Measurements from ENCODE around the gene MGLL. TPM values are rescaled to one million over a fixed set of nuclear protein-coding genes. Genes with fewer than 3 reads are reported as not detected.

MGLL gene
- total RNA-seq, 1 donor from 2014 or later = 0.97 TPM

DNA sequence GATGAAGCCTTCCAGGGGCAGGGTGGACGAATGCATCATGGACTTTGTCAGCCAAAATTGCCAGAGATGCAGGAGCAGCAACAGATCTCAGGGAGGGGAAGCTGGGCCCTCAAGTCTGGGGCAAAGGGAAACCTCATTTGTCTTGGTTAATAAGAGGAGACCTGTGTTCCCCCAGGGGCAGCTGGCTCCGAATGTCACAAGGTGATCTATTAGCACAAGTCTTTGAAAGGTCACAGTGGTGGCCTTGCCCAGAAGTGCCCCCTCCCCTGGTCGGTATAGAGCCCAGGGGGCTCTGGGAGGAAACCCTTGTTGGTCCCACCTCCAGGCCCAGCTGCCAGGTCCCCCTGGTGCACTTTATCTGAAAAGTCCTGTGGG lies 103.4 kb downstream of the MGLL start:
- H3K4me1 Mint-ChIP-seq (ENCODE audit: unreplicated experiment) = peaks cover 32% of the 10 kb centered on the region
- H3K27me3 Mint-ChIP-seq (ENCODE audit: unreplicated experiment) = no peaks in the 10 kb centered on the region

DNA sequence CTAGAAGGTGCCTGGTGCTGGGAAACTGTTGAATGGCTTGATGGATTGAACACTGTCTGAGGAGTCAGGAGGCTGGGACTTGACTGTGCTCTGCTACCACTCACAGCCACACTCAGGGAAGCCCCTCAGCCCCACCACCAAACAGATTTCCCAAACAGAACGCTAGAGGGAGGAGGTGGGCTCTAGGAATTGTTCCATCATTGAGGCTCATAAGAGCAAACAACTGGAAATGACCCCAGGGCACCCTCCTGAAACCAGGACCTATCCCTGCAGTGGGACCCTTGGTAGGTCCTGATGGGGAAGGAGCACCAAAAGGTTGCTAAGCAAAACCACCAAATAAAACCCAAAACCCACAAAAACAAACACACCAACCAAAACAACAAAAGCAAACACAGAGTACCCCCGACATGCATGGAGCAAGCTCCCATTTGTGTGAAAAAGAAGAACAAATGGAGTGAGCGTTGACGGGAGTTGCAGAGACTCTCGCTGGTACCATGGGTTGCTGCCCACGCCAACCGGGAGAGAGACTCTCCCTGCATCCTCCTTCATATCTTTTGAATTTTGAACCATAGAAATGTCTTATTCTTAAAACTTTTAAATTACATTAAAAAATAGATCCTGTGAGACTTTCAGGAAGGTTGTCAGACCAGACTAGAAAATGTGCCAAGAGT lies 103.9 kb downstream of the MGLL start:
- no peak overlapping the region for H3K27ac Mint-ChIP-seq (ENCODE audit: unreplicated experiment)
- no peaks in the 10 kb centered on the region for H3K27me3 Mint-ChIP-seq (ENCODE audit: unreplicated experiment)

More for the DNA sequence above, 103.4 kb downstream of the MGLL start:
- H3K4me3 Mint-ChIP-seq (ENCODE audit: unreplicated experiment) = no peak overlapping the region
- no peaks in the 10 kb centered on the region for H3K36me3 Mint-ChIP-seq (ENCODE audit: low read depth, unreplicated experiment)
- no peak for DNase-seq (ENCODE audit: low spot score)
- no peak overlapping the region for H3K27ac Mint-ChIP-seq (ENCODE audit: unreplicated experiment)
- TF ChIP-seq, protein P1, sequence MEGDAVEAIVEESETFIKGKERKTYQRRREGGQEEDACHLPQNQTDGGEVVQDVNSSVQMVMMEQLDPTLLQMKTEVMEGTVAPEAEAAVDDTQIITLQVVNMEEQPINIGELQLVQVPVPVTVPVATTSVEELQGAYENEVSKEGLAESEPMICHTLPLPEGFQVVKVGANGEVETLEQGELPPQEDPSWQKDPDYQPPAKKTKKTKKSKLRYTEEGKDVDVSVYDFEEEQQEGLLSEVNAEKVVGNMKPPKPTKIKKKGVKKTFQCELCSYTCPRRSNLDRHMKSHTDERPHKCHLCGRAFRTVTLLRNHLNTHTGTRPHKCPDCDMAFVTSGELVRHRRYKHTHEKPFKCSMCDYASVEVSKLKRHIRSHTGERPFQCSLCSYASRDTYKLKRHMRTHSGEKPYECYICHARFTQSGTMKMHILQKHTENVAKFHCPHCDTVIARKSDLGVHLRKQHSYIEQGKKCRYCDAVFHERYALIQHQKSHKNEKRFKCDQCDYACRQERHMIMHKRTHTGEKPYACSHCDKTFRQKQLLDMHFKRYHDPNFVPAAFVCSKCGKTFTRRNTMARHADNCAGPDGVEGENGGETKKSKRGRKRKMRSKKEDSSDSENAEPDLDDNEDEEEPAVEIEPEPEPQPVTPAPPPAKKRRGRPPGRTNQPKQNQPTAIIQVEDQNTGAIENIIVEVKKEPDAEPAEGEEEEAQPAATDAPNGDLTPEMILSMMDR (IDR thresholded peaks at IDR 0.05; ENCODE audit: unreplicated experiment) = no peak
- no peaks in the 10 kb centered on the region for H3K9me3 Mint-ChIP-seq (ENCODE audit: unreplicated experiment)

DNA sequence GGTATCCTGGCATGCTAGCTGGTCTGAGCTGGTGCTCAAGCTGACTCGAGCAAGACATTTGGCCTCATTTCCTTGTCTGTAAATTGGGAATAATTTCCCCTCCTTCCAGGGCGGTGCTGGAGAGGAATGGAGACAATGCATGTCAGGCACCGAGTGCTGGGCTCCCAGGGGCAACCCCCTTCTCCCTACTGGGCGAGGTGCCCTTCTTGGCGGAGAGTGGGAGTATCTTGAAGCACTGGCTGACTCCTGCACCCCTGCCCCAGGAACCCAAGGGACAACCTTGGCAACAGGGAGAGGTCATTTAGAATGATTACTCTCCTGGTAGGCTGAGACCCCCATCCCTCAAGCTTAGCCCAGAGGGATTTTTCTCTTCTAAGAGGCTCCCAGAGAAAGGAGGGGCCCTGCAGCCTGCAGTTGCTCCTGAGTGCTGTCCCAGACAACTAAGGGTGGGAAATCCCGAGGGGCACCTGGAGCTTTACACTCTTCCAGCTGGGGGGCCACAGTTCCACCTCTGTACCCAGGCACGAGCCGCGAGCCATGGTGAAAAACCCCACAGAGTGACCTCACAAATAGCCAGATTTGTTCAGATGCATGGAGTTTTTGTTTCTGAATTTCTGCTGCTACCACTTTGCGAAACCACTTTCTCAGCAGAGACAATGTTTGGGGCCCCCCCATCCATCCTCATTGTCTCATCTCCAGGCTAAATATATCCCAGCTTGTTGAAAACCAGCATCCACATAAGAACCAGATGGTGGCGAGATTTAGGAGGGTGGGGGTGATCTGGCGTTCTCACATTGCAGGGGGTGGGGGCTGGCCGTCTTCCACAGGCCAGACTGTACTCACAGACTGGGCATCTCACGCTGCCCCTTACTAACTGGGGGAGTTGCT lies 104.7 kb downstream of the MGLL start:
- Mint-ChIP-seq H3K27ac (ENCODE audit: unreplicated experiment) (no peak overlapping the region), H3K9me3 (ENCODE audit: unreplicated experiment) (no peaks in the 10 kb centered on the region), H3K4me3 (ENCODE audit: unreplicated experiment) (no peak overlapping the region), H3K27me3 (ENCODE audit: unreplicated experiment) (no peaks in the 10 kb centered on the region), H3K36me3 (ENCODE audit: low read depth, unreplicated experiment) (no peaks in the 10 kb centered on the region), H3K4me1 (ENCODE audit: unreplicated experiment) (peaks cover 45% of the 10 kb centered on the region)
- no peak for DNase-seq (ENCODE audit: low spot score)
- TF ChIP-seq, protein P1 (IDR thresholded peaks at IDR 0.05; ENCODE audit: unreplicated experiment) = no peak

More for the DNA sequence above, 103.9 kb downstream of the MGLL start:
- no peak for DNase-seq (ENCODE audit: low spot score)
- Mint-ChIP-seq H3K36me3 (ENCODE audit: low read depth, unreplicated experiment) (no peaks in the 10 kb centered on the region), H3K9me3 (ENCODE audit: unreplicated experiment) (no peaks in the 10 kb centered on the region), H3K4me3 (ENCODE audit: unreplicated experiment) (no peak overlapping the region), H3K4me1 (ENCODE audit: unreplicated experiment) (peaks cover 37% of the 10 kb centered on the region)
- TF ChIP-seq, protein P1 (IDR thresholded peaks at IDR 0.05; ENCODE audit: unreplicated experiment) = no peak

DNA sequence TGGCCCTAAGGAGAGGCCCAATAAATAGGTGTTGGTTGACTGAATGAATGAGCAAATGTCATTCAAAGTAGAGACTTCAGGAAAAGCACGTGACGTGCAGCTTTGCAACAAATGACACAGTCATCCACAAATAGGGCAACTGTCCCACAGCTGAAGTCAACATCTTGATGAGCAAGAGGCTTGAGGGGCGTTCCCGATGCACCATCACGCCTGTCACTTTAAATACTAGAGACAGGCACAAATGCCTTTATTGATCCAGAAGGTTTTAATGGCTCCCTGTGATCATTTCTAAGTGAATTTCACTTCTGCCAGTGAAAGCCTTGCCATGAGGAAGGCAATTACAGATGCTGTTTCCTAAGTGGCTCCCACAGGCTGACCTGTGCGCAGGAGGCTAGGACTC lies 105.9 kb downstream of the MGLL start:
- Mint-ChIP-seq H3K4me3 (ENCODE audit: unreplicated experiment) (no peak overlapping the region), H3K36me3 (ENCODE audit: low read depth, unreplicated experiment) (no peaks in the 10 kb centered on the region), H3K4me1 (ENCODE audit: unreplicated experiment) (peaks cover 48% of the 10 kb centered on the region), H3K27ac (ENCODE audit: unreplicated experiment) (no peak overlapping the region), H3K9me3 (ENCODE audit: unreplicated experiment) (no peaks in the 10 kb centered on the region), H3K27me3 (ENCODE audit: unreplicated experiment) (no peaks in the 10 kb centered on the region)
- no peak for DNase-seq (ENCODE audit: low spot score)
- TF ChIP-seq, protein P1 (IDR thresholded peaks at IDR 0.05; ENCODE audit: unreplicated experiment) = no peak

DNA sequence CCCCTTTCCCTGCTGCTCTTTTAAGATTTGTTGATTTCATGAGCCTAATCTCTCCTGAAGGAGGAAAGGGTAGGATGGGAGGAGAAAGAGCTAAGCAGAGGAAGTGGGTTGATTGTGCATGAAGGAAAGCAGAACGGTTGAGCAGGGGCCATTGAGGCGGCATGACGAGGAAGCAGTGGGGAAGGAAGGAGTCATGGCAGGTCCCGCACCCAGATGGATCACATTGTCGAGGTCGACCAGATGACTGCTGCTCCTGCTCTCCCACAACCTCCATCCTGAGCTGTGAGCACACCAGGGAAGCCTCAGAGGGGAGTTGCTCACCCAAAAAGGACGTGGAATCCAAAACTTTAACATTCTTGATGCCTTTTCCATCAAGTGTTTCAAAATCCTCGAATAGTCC lies 106.8 kb downstream of the MGLL start:
- H3K4me3 Mint-ChIP-seq (ENCODE audit: unreplicated experiment) = no peak overlapping the region
- H3K9me3 Mint-ChIP-seq (ENCODE audit: unreplicated experiment) = no peaks in the 10 kb centered on the region
- no peaks in the 10 kb centered on the region for H3K27me3 Mint-ChIP-seq (ENCODE audit: unreplicated experiment)
- peaks cover 52% of the 10 kb centered on the region for H3K4me1 Mint-ChIP-seq (ENCODE audit: unreplicated experiment)
- TF ChIP-seq, protein P1 (IDR thresholded peaks at IDR 0.05; ENCODE audit: unreplicated experiment) = no peak
- no peak for DNase-seq (ENCODE audit: low spot score)
- no peaks in the 10 kb centered on the region for H3K36me3 Mint-ChIP-seq (ENCODE audit: low read depth, unreplicated experiment)
- H3K27ac Mint-ChIP-seq (ENCODE audit: unreplicated experiment) = no peak overlapping the region
